ENCODE results near the gene TNRC18.

TNRC18 gene

DNA sequence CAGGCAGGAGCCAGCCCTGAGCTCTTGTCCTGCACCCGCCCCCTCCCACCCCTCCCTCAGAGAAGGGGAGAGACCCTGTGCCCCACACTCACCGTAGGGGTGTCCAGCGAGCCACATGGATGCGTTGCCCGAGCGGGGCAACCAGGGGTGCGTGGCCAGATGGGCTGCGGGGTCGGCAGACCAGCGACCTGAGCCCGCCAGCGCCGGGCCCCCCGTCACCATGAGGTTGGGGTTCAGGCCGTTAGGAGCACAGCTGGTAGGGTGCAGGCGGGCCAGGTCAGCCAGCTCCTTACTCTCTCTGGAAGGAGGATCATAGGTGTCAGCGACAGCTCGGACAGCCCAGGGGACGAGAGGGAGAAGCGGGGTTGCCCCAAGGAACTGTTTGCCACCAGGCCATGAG is 46.4 kb downstream of the TNRC18 start:
- Histone ChIP-seq H3K9ac (ENCODE audit: low read length) (no peak overlapping the region), H2BK5ac (ENCODE audit: low read depth, low read length, poor library complexity) (no peak overlapping the region), H2AK5ac (ENCODE audit: low read length) (no peak overlapping the region), H2AFZ (ENCODE audit: insufficient read depth, low read length, poor library complexity) (no peak overlapping the region), H3K18ac (ENCODE audit: low read length) (no peak overlapping the region), H2BK12ac (ENCODE audit: low read length) (no peak overlapping the region), H3K4me1 (ENCODE audit: control insufficient read depth in 1 of 2, insufficient read depth in 2 of 2, low read length in 2 of 2) (no peaks in the 10 kb centered on the region), H3K79me2 (ENCODE audit: control insufficient read depth, insufficient read depth, low read length, poor library complexity) (peaks cover 2% of the 10 kb centered on the region), H3K79me1 (ENCODE audit: low read length) (no peaks in the 10 kb centered on the region), H3K4ac (ENCODE audit: low read depth, low read length) (no peak overlapping the region), H4K12ac (ENCODE audit: low read depth, low read length) (no peak overlapping the region), H4K8ac (ENCODE audit: low read depth, low read length) (no peak overlapping the region), H3K9me3 (ENCODE audit: insufficient read depth, low read depth, low read length) (no peaks in the 10 kb centered on the region), H3K4me2 (ENCODE audit: low read length) (no peak overlapping the region), H4K91ac (ENCODE audit: low read depth, low read length) (no peak overlapping the region), H2BK120ac (ENCODE audit: insufficient read depth, low read length, poor library complexity) (no peak overlapping the region), H3K36me3 (ENCODE audit: control insufficient read depth in 1 of 2, insufficient read depth in 2 of 2, low read length in 2 of 2) (peaks cover 49 to 57% of the 10 kb centered on the region in 2 experiments), H3K23ac (ENCODE audit: low read length) (no peak overlapping the region), H3K27me3 (ENCODE audit: insufficient read depth, low read length) (no peaks in the 10 kb centered on the region), H3K14ac (ENCODE audit: low read length) (no peak overlapping the region), H3K27ac (ENCODE audit: low read depth, low read length) (no peak overlapping the region), H3K4me3 (ENCODE audit: low read depth, low read length) (no peak overlapping the region)
- no peak for DNase-seq
- no CpG with 5 or more reads among the region's 20 CpGs for WGBS (ENCODE audit: extremely low coverage, insufficient coverage, insufficient read length)

DNA sequence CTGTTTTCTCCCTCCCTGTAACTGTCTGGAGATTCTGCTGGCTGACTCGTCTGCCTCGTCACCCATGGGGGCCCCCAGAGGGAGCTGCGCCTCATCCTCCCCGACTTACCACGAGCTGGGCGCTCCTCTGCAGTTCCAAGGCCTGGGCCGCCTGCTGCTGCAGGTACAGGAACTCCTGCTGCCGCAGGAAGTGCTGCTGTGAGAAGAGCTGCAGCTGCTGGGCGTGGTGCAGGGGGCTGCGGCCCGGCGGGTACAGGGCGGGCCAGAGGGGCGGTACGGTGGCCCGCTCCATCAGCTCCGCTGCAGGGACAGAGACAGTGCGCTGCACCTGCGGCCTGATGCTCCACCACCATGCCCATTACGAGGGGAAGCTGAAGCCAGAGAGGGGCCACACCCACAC is 47.7 kb downstream of the TNRC18 start:
- Histone ChIP-seq H2AK5ac (ENCODE audit: low read length) (no peak overlapping the region), H3K4me2 (ENCODE audit: low read length) (no peak overlapping the region), H3K23ac (ENCODE audit: low read length) (no peak overlapping the region), H2BK5ac (ENCODE audit: low read depth, low read length, poor library complexity) (no peak overlapping the region), H3K79me2 (ENCODE audit: control insufficient read depth, insufficient read depth, low read length, poor library complexity) (peaks cover 1% of the 10 kb centered on the region), H3K4me3 (ENCODE audit: low read depth, low read length) (no peak overlapping the region), H2AFZ (ENCODE audit: insufficient read depth, low read length, poor library complexity) (no peak overlapping the region), H3K4me1 (ENCODE audit: control insufficient read depth in 1 of 2, insufficient read depth in 2 of 2, low read length in 2 of 2) (no peaks in the 10 kb centered on the region), H4K12ac (ENCODE audit: low read depth, low read length) (no peak overlapping the region), H3K9me3 (ENCODE audit: insufficient read depth, low read depth, low read length) (no peaks in the 10 kb centered on the region), H3K27ac (ENCODE audit: low read depth, low read length) (no peak overlapping the region), H3K4ac (ENCODE audit: low read depth, low read length) (no peak overlapping the region), H3K36me3 (ENCODE audit: control insufficient read depth in 1 of 2, insufficient read depth in 2 of 2, low read length in 2 of 2) (peaks cover 59 to 66% of the 10 kb centered on the region in 2 experiments), H3K9ac (ENCODE audit: low read length) (no peak overlapping the region), H3K18ac (ENCODE audit: low read length) (no peak overlapping the region), H4K8ac (ENCODE audit: low read depth, low read length) (no peak overlapping the region), H3K14ac (ENCODE audit: low read length) (no peak overlapping the region), H2BK12ac (ENCODE audit: low read length) (no peak overlapping the region), H3K27me3 (ENCODE audit: insufficient read depth, low read length) (no peaks in the 10 kb centered on the region), H2BK120ac (ENCODE audit: insufficient read depth, low read length, poor library complexity) (no peak overlapping the region), H3K79me1 (ENCODE audit: low read length) (no peaks in the 10 kb centered on the region), H4K91ac (ENCODE audit: low read depth, low read length) (no peak overlapping the region)
- DNase-seq: no peak
- WGBS (ENCODE audit: extremely low coverage, insufficient coverage, insufficient read length): no CpG with 5 or more reads among the region's 20 CpGs

DNA sequence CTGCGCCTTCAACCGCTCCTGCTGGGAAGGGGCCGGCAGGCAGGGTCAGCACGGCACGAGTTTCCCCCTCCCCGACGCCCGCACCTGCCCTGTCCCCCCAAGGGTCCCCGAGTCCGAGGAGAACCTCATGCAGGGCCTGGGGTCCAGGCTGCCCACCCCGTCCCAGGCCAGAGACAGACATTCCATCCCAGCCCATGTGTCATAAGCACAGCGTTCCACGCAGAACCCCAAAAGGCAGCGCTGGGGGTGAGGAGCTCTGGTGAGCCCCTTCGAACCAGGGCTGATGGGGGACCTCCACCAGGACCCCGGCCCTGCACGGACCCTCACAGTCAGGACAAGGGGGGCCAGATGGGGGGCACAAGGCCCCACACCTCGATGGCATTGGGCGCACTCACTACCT is 49.2 kb downstream of the TNRC18 start:
- H3K23ac ChIP-seq (ENCODE audit: low read length): no peak overlapping the region
- no peak overlapping the region for H2AK5ac ChIP-seq (ENCODE audit: low read length)
- H3K36me3 ChIP-seq (ENCODE audit: control insufficient read depth in 1 of 2, insufficient read depth in 2 of 2, low read length in 2 of 2): peaks cover 70% of the 10 kb centered on the region in 2 experiments
- no peak overlapping the region for H3K4ac ChIP-seq (ENCODE audit: low read depth, low read length)
- no peaks in the 10 kb centered on the region for H3K27me3 ChIP-seq (ENCODE audit: insufficient read depth, low read length)
- no peaks in the 10 kb centered on the region for H3K9me3 ChIP-seq (ENCODE audit: insufficient read depth, low read depth, low read length)
- no peak overlapping the region for H2BK5ac ChIP-seq (ENCODE audit: low read depth, low read length, poor library complexity)
- H2BK120ac ChIP-seq (ENCODE audit: insufficient read depth, low read length, poor library complexity): no peak overlapping the region
- DNase-seq: no peak
- no peaks in the 10 kb centered on the region for H3K79me2 ChIP-seq (ENCODE audit: control insufficient read depth, insufficient read depth, low read length, poor library complexity)
- no peak overlapping the region for H4K8ac ChIP-seq (ENCODE audit: low read depth, low read length)
- no peak overlapping the region for H2BK12ac ChIP-seq (ENCODE audit: low read length)
- H2AFZ ChIP-seq (ENCODE audit: insufficient read depth, low read length, poor library complexity): no peak overlapping the region
- H3K14ac ChIP-seq (ENCODE audit: low read length): no peak overlapping the region
- H3K4me3 ChIP-seq (ENCODE audit: low read depth, low read length): no peak overlapping the region
- no peak overlapping the region for H3K18ac ChIP-seq (ENCODE audit: low read length)
- no peak overlapping the region for H3K4me2 ChIP-seq (ENCODE audit: low read length)
- no peaks in the 10 kb centered on the region for H3K79me1 ChIP-seq (ENCODE audit: low read length)
- no peak overlapping the region for H4K12ac ChIP-seq (ENCODE audit: low read depth, low read length)
- no peak overlapping the region for H3K9ac ChIP-seq (ENCODE audit: low read length)
- no peak overlapping the region for H4K91ac ChIP-seq (ENCODE audit: low read depth, low read length)
- WGBS (ENCODE audit: extremely low coverage, insufficient coverage, insufficient read length): no CpG with 5 or more reads among the region's 19 CpGs
- H3K4me1 ChIP-seq (ENCODE audit: control insufficient read depth in 1 of 2, insufficient read depth in 2 of 2, low read length in 2 of 2): no peaks in the 10 kb centered on the region
- H3K27ac ChIP-seq (ENCODE audit: low read depth, low read length): no peak overlapping the region

DNA sequence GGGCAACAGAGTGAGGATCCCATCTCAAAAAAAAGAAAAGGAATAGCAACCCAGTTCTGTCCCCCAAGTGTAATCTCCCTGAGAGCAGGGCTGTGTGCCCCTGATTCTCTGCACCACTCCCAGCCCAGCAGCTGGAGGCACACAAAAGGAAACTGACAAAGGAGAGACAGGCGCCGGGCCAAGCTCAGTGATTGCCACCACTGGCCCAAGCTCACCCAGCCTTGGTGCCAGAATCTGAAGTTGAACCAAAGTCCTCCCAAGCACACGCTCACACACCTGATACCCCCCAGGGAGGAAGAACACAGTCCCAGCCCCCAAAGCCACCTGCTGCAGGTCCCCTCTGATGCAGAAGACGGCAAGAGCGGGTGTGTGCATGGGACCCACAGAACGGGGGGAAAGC is 50.3 kb downstream of the TNRC18 start:
- Histone ChIP-seq H3K79me2 (ENCODE audit: control insufficient read depth, insufficient read depth, low read length, poor library complexity) (no peaks in the 10 kb centered on the region), H3K4me3 (ENCODE audit: low read depth, low read length) (no peak overlapping the region), H4K8ac (ENCODE audit: low read depth, low read length) (no peak overlapping the region), H3K27me3 (ENCODE audit: insufficient read depth, low read length) (no peaks in the 10 kb centered on the region), H3K18ac (ENCODE audit: low read length) (no peak overlapping the region), H3K14ac (ENCODE audit: low read length) (no peak overlapping the region), H3K36me3 (ENCODE audit: control insufficient read depth in 1 of 2, insufficient read depth in 2 of 2, low read length in 2 of 2) (peaks cover 73 to 76% of the 10 kb centered on the region in 2 experiments), H3K4me2 (ENCODE audit: low read length) (no peak overlapping the region), H4K12ac (ENCODE audit: low read depth, low read length) (no peak overlapping the region), H3K4me1 (ENCODE audit: control insufficient read depth in 1 of 2, insufficient read depth in 2 of 2, low read length in 2 of 2) (no peaks in the 10 kb centered on the region), H2AK5ac (ENCODE audit: low read length) (no peak overlapping the region), H3K79me1 (ENCODE audit: low read length) (no peaks in the 10 kb centered on the region), H2BK12ac (ENCODE audit: low read length) (no peak overlapping the region), H2BK120ac (ENCODE audit: insufficient read depth, low read length, poor library complexity) (no peak overlapping the region), H3K23ac (ENCODE audit: low read length) (no peak overlapping the region), H4K91ac (ENCODE audit: low read depth, low read length) (no peak overlapping the region), H3K9ac (ENCODE audit: low read length) (no peak overlapping the region), H3K9me3 (ENCODE audit: insufficient read depth, low read depth, low read length) (peaks cover 2% of the 10 kb centered on the region), H3K4ac (ENCODE audit: low read depth, low read length) (no peak overlapping the region), H3K27ac (ENCODE audit: low read depth, low read length) (no peak overlapping the region), H2BK5ac (ENCODE audit: low read depth, low read length, poor library complexity) (no peak overlapping the region), H2AFZ (ENCODE audit: insufficient read depth, low read length, poor library complexity) (no peak overlapping the region)
- no peak for DNase-seq
- no CpG with 5 or more reads among the region's 6 CpGs for WGBS (ENCODE audit: extremely low coverage, insufficient coverage, insufficient read length)
